Astrocyte (in vitro differentiated cells and primary cell): Measurements from ENCODE around the gene DEFB125.

Source experiments
- CTCF ChIP-seq: IDR thresholded peaks from 2 replicates; pipeline ENCODE4 v1.5.1; 2011; ENCODE audit warnings: low read depth, mild to moderate bottlenecking, inconsistent platforms, low read length, moderate library complexity; ENCODE audit not compliant: insufficient read depth
- EZH2 ChIP-seq: IDR thresholded peaks from 2 replicates; pipeline ENCODE4 v1.6.1; 2012; ENCODE audit warnings: mild to moderate bottlenecking, low read length, inconsistent platforms; ENCODE audit not compliant: insufficient read depth

DNA sequence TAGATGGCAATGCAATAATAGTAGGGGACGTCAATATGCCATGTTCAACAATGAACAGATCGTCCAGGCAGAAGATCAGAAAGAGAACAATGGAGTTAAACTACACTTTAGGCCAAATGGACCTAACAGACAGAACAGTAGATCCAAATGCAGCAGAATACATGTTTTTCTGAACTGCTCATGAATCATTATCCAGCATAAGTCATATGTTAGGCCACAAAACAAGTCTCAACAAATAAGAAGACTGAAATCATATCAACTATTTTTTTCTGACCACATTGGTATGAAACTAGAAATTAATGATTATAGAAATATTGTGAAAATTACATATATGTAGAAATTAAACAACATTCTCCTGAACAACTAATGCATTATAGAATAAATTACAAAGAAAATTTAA is 10.2 kb upstream of the DEFB125 start:
- TF ChIP-seq EZH2 = no peak
- TF ChIP-seq CTCF = no peak
